Mesothelial cell of epicardium (in vitro differentiated cells): Measurements from ENCODE around the gene TMEM187. TPM values are rescaled to one million over a fixed set of nuclear protein-coding genes. Genes with fewer than 3 reads are reported as not detected.

Experiments used
- DNase-seq, 2 experiments: peaks; one replicate each; pipeline ENCODE4 v3.0.0; 2021; ENCODE audit warnings: low spot score in 2 of 2; ENCODE audit not compliant: unreplicated experiment in 2 of 2
- H3K27ac Mint-ChIP-seq: 2 replicates; pipeline ENCODE4 v1.8.0; 2021; ENCODE audit warnings: mixed read lengths
- H3K27me3 Mint-ChIP-seq: 2 replicates; pipeline ENCODE4 v1.8.0; 2021; ENCODE audit warnings: low read depth, mixed read lengths
- H3K36me3 Mint-ChIP-seq: 2 replicates; pipeline ENCODE4 v1.8.0; 2021; ENCODE audit warnings: mixed read lengths
- H3K4me1 Mint-ChIP-seq: 2 replicates; pipeline ENCODE4 v1.8.0; 2021; ENCODE audit warnings: mixed read lengths
- H3K4me3 Mint-ChIP-seq: 2 replicates; pipeline ENCODE4 v1.8.0; 2021; ENCODE audit warnings: mild to moderate bottlenecking, moderate library complexity, mixed read lengths
- H3K9me3 Mint-ChIP-seq: 2 replicates; pipeline ENCODE4 v1.8.0; 2021; ENCODE audit warnings: mixed read lengths
- total RNA-seq: library from RNA; stranded (reverse); gene quantifications from 3 replicates; pipeline ENCODE4 v1.2.1, GENCODE V29; 2021
- TF ChIP-seq, protein P1 (sequence below): fragments of 200-600 bp; sonication (generic); IDR thresholded peaks from one replicate; pipeline ENCODE4 v1.5.0; 2021; ENCODE audit warnings: antibody characterized with exemption; ENCODE audit not compliant: unreplicated experiment

Gene TMEM187
- total RNA-seq, 1 donor from 2014 or later: 15.0 TPM

DNA sequence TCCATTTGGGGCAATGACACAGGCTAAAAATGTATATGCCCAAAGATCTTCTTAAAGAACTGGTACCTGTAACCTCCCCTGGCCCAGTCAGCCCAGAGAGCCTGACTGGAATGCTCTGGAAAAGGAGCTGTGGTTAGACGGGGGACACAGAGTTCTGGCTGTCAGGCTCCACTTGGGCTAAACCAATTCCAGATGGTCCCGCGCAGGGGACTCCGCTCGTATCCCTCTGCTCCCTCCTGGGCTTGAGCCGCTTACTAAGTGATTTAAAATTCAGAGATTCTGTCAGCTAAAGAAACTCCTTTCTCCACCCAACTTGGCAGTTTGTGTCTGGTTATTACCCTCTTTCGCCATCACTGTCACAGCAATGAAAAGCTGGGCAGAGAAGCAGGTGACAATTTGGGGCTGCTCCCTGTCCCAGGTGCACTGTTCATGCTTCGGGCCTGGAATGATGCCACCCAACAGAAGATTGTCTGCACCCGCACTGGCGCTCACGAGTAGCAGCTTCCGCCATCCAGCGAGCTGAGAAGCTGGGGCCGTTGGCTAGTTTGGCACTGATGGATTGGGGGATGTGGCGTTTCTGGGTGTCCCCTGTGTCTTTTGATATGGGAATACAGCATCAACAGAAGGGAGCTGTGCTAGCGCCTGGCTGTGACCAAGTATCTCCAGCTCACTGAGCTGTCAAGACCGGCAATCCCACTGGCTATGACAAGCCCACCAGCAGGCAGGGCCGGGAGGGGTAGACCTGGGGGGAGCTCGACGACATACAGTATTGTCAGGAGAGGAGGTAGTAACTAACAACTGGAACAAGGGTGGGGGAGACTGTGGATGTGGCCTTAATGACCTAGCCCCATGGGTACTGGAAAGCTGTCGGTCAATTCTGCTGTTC lies 53.8 kb downstream of the TMEM187 start:
- Mint-ChIP-seq H3K9me3 (peaks cover 7% of the 10 kb centered on the region), H3K27ac (no peak overlapping the region), H3K36me3 (peaks cover 9% of the 10 kb centered on the region), H3K27me3 (no peaks in the 10 kb centered on the region), H3K4me3 (no peak overlapping the region), H3K4me1 (peaks cover 7% of the 10 kb centered on the region)
- DNase-seq: no peak
- TF ChIP-seq, protein P1, sequence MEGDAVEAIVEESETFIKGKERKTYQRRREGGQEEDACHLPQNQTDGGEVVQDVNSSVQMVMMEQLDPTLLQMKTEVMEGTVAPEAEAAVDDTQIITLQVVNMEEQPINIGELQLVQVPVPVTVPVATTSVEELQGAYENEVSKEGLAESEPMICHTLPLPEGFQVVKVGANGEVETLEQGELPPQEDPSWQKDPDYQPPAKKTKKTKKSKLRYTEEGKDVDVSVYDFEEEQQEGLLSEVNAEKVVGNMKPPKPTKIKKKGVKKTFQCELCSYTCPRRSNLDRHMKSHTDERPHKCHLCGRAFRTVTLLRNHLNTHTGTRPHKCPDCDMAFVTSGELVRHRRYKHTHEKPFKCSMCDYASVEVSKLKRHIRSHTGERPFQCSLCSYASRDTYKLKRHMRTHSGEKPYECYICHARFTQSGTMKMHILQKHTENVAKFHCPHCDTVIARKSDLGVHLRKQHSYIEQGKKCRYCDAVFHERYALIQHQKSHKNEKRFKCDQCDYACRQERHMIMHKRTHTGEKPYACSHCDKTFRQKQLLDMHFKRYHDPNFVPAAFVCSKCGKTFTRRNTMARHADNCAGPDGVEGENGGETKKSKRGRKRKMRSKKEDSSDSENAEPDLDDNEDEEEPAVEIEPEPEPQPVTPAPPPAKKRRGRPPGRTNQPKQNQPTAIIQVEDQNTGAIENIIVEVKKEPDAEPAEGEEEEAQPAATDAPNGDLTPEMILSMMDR: no peak

DNA sequence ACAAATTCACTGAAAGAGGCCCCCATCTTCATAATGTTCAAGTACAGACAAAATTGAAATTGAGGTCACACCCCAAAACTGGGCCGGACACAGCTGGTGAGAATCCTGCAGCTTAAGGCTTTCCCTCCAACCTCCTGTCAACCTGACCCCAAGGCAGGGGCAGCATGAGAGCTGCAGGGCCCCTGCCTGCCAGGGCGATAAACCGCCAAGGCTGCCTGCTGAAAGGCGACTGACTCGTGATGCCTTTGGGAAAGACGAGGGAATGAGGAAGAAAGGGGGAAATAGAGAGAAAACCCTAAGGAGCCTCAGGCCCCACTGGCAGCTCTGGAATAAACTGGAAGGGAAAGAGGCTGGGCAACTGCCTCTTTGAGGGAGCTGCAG lies 54.5 kb downstream of the TMEM187 start:
- peaks cover 7% of the 10 kb centered on the region for H3K4me1 Mint-ChIP-seq
- no peak for DNase-seq
- H3K36me3 Mint-ChIP-seq: peaks cover 12% of the 10 kb centered on the region
- H3K27ac Mint-ChIP-seq: no peak overlapping the region
- H3K9me3 Mint-ChIP-seq: peaks cover 7% of the 10 kb centered on the region
- TF ChIP-seq, protein P1: no peak
- no peak overlapping the region for H3K4me3 Mint-ChIP-seq
- no peaks in the 10 kb centered on the region for H3K27me3 Mint-ChIP-seq

DNA sequence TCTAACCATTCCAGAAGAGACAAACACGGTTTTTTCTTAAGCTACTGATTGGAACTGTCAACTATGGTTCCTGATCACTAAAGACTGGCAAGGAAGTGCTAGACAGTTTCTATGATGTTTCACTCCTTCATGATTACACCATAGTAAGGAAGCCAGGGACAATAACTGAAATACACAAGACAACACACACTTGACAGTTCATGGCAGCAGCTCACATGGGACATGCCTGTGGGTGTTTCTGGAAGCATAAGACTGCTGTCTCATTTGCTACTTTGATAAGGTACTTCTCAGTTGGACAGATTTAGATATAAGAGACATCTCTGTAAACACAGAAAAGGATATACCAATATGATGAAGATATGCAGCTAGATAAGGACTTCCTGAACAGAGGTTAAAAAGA lies 55.4 kb downstream of the TMEM187 start:
- no peak for DNase-seq
- TF ChIP-seq, protein P1: no peak
- H3K27ac Mint-ChIP-seq: no peak overlapping the region
- H3K27me3 Mint-ChIP-seq: no peaks in the 10 kb centered on the region
- peaks cover 6% of the 10 kb centered on the region for H3K9me3 Mint-ChIP-seq
- H3K4me3 Mint-ChIP-seq: no peak overlapping the region
- peaks cover 3% of the 10 kb centered on the region for H3K4me1 Mint-ChIP-seq
- peaks cover 13% of the 10 kb centered on the region for H3K36me3 Mint-ChIP-seq

DNA sequence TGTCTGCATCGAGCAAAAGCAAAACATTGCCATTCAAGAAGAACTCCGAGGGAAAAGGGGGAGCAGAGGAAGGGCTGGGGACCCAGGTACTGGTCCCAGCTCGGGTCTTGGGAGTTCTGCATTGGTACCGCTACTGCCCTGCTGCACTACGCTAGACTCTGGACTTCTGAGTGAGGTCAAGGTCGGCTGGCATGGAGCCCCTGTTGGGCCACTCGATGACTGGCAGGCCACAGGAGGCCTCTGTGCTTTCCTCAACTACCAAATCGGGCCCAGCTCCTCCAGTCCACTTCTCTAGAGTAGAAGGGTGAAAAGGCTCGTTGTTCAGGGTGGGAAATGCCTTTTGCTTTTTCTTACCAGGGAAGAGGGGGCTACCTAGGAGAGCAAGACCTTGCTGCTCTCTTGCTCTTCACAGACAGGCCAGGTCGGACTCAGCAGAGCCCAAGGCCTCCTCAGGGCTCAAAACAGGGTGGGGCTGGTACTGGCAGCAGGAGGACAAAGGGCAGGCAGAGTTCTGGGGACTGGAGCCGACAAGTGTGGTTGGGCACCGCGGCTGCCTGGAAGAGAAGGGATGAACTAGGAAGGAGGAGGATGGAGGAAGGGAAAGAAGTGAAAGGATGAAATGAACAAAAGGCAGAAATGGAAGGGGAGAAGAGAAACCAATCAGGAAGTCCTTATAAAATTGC lies 56.1 kb downstream of the TMEM187 start:
- H3K27me3 Mint-ChIP-seq: no peaks in the 10 kb centered on the region
- no peak overlapping the region for H3K4me3 Mint-ChIP-seq
- TF ChIP-seq, protein P1: no peak
- peaks cover 11% of the 10 kb centered on the region for H3K36me3 Mint-ChIP-seq
- no peak for DNase-seq
- peaks cover 3% of the 10 kb centered on the region for H3K9me3 Mint-ChIP-seq
- no peaks in the 10 kb centered on the region for H3K4me1 Mint-ChIP-seq
- no peak overlapping the region for H3K27ac Mint-ChIP-seq

DNA sequence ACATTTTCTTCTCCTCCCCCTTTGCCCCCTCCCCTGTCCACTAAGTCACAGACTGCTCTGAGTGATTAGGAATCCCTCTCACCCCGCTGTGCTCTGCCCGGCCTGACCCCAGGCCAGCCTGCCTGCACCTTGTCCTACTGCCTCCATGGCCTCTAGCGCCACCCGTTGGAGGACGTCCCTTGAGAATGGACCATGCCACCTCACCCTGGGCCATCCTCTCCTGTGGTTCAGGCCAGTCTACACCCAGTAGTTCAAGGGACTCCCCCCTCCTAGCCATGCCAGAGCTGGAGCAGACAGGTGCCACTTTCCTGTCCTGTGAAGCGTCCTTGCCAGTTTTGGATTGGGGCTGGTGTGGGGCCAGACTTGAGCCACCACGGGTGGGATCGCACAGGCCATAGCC lies 56.9 kb downstream of the TMEM187 start:
- DNase-seq: no peak
- Mint-ChIP-seq H3K36me3 (peaks cover 11% of the 10 kb centered on the region), H3K9me3 (peaks cover 3% of the 10 kb centered on the region)

More for the DNA sequence above, 56.9 kb downstream of the TMEM187 start:
- no peak overlapping the region for H3K4me3 Mint-ChIP-seq
- no peak overlapping the region for H3K27ac Mint-ChIP-seq
- no peaks in the 10 kb centered on the region for H3K27me3 Mint-ChIP-seq
- H3K4me1 Mint-ChIP-seq: no peaks in the 10 kb centered on the region
- TF ChIP-seq, protein P1: no peak
